ENCODE results near the gene MAMDC4.

The MAMDC4 gene

DNA sequence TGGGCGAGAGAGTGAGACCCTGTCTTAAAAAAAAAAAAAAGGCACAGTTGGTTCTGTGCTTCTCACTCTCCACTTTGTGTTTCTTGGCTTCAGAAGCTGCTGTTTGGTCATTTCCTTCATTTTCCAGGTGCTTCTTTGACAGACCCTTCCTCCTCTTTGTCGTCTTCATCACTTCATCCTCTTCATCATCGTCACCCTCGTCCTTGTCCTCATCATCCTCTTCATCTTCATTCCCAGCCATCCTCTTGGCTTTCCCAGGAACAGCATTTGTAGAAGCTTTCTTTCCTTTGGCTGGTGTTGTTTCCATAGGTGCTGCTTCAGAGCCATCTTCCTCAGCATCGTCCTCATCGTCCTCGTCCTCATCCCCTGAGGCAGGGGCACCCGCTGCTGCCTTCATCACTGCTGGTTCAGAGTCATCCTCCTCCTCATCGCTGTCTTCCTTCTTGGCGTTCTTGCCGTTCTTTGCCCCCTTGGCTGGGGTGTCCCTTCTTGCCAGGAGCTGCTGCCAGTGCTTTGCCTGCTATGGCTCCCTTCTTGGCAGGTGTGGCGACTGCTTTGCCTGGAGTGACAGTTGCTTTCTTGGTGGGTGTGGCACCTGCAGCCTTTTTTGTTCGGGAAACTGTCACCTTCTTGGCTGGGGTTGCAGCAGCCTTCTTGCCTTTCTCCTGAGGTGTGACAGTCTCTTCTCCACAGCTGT lies 37.3 kb upstream of the MAMDC4 start:
- no peak for DNase-seq (ENCODE audit: extremely low read depth, insufficient read length)
- Histone ChIP-seq H3K27me3 (replicated peaks; ENCODE audit: control insufficient read depth, insufficient read depth, low read length) (no peaks in the 10 kb centered on the region), H3K4me3 (replicated peaks; ENCODE audit: low read depth, low read length) (no peak overlapping the region), H3K36me3 (ENCODE audit: control insufficient read depth, insufficient read depth, low read length) (peaks cover 8% of the 10 kb centered on the region)
- TF ChIP-seq, protein P1, sequence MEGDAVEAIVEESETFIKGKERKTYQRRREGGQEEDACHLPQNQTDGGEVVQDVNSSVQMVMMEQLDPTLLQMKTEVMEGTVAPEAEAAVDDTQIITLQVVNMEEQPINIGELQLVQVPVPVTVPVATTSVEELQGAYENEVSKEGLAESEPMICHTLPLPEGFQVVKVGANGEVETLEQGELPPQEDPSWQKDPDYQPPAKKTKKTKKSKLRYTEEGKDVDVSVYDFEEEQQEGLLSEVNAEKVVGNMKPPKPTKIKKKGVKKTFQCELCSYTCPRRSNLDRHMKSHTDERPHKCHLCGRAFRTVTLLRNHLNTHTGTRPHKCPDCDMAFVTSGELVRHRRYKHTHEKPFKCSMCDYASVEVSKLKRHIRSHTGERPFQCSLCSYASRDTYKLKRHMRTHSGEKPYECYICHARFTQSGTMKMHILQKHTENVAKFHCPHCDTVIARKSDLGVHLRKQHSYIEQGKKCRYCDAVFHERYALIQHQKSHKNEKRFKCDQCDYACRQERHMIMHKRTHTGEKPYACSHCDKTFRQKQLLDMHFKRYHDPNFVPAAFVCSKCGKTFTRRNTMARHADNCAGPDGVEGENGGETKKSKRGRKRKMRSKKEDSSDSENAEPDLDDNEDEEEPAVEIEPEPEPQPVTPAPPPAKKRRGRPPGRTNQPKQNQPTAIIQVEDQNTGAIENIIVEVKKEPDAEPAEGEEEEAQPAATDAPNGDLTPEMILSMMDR (IDR thresholded peaks at IDR 0.05; ENCODE audit: insufficient read depth, low read length, poor library complexity, severe bottlenecking) = no peak

- Histone ChIP-seq H3K4me3 (replicated peaks; ENCODE audit: low read depth, low read length) (no peak overlapping the region), H3K36me3 (ENCODE audit: control insufficient read depth, insufficient read depth, low read length) (peaks cover 8% of the 10 kb centered on the region), H3K27me3 (replicated peaks; ENCODE audit: control insufficient read depth, insufficient read depth, low read length) (no peaks in the 10 kb centered on the region)
- no peak for DNase-seq (ENCODE audit: extremely low read depth, insufficient read length)
- TF ChIP-seq, protein P1 (IDR thresholded peaks at IDR 0.05; ENCODE audit: insufficient read depth, low read length, poor library complexity, severe bottlenecking) = no peak
Observed at GRCh38 chr9:136815422-136815782, 36.7 kb upstream of the MAMDC4 start.

DNA sequence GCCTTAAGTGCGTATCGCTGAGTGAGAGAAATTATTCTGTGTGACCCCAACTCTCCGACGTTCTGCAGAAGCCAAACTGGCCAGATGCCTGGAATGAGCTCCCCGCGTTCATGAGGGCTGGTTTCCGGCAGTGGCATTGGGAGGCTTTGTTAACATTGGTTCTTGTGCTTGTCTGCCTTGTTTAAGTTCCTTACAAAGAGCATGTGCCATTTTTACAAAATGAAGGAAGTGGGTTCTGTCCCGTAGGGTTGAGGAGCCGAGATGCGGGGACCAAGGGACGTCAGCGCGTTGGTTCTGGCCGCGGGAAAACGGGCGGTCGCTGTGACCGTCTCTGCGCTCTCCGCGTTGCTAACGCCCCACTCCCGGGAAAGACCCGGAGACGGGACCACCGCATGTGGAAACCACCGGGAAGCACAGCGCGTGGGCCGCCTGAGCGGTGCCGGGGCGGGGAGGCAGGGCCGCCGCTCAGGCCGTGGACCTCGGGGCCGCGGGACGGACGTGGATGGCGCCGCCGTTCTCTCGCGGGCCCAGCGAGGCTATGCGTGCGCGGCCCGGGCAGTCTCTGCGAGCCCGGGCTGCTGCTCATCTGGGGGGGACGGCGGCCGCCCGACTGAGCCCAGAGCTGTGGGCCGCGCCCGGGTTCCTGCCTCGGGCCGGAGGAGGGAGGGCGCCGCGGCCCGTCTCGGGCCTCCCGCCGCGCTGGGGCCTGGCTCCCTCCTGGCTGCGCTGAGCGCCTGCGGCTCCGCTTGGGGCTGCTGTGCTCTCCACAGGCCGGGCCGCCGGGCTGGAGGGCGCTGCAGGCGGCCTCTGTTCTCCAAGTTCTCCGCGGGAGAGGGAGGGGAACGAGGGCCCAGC lies 30.9 kb upstream of the MAMDC4 start:
- TF ChIP-seq, protein P1 (IDR thresholded peaks at IDR 0.05; ENCODE audit: insufficient read depth, low read length, poor library complexity, severe bottlenecking) = no peak
- peaks cover 6% of the 10 kb centered on the region for H3K36me3 ChIP-seq (ENCODE audit: control insufficient read depth, insufficient read depth, low read length)
- no peak for DNase-seq (ENCODE audit: extremely low read depth, insufficient read length)

DNA sequence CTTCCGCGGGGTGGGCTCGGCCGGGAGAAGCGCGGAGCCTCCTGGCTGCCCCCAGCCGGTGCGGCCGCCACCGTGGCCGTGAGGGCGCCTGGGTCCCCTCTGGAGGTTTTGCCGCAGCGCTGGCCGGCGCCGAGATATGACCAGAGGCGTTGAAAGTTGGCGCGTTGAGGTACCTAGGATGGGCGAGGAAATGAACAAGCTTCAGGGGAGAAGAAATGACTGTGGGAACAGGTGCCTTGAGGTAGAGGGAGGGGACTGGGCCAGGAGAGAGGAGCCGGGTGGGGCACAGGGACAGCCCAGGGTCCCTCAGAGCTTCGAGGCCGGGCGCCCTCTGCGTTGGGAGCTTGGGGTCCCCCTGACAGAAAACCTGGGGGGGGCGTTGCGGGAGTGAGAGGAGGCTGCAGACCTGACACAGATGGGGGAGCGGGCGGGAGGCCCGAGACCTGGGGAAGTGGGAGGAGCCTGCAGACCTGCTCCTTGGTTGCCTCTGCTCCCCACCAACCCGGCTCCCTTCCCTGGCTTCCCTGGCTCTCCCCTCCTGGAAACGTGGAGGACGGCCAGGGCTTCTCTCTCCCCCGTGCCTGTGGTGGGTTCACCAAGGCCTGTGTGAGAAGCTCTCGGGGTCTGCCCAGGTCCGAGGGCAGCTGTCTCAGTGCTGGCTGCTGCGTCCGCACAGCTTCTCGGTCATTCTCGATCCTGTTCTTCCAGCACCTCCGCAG lies 30.2 kb upstream of the MAMDC4 start:
- DNase-seq (ENCODE audit: extremely low read depth, insufficient read length) = no peak
- no peak overlapping the region for H3K4me3 ChIP-seq (replicated peaks; ENCODE audit: low read depth, low read length)
- TF ChIP-seq, protein P1 (IDR thresholded peaks at IDR 0.05; ENCODE audit: insufficient read depth, low read length, poor library complexity, severe bottlenecking) = no peak
- H3K27me3 ChIP-seq (replicated peaks; ENCODE audit: control insufficient read depth, insufficient read depth, low read length) = no peaks in the 10 kb centered on the region
- H3K36me3 ChIP-seq (ENCODE audit: control insufficient read depth, insufficient read depth, low read length) = peaks cover 7% of the 10 kb centered on the region

More for the DNA sequence above, 30.9 kb upstream of the MAMDC4 start:
- no peak overlapping the region for H3K4me3 ChIP-seq (replicated peaks; ENCODE audit: low read depth, low read length)
- no peaks in the 10 kb centered on the region for H3K27me3 ChIP-seq (replicated peaks; ENCODE audit: control insufficient read depth, insufficient read depth, low read length)

GRCh38 chr9:136823136-136824046 lies 28.8 kb upstream of the MAMDC4 start:
- H3K36me3 ChIP-seq (ENCODE audit: control insufficient read depth, insufficient read depth, low read length) = peaks cover 13% of the 10 kb centered on the region

More at GRCh38 chr9:136823136-136824046, 28.8 kb upstream of the MAMDC4 start:
- no peaks in the 10 kb centered on the region for H3K27me3 ChIP-seq (replicated peaks; ENCODE audit: control insufficient read depth, insufficient read depth, low read length)
- TF ChIP-seq, protein P1 (IDR thresholded peaks at IDR 0.05; ENCODE audit: insufficient read depth, low read length, poor library complexity, severe bottlenecking) = no peak
- no peak overlapping the region for H3K4me3 ChIP-seq (replicated peaks; ENCODE audit: low read depth, low read length)
- DNase-seq (ENCODE audit: extremely low read depth, insufficient read length) = no peak

Data from GM06990 (cell line).